ENCODE results near the gene CLSTN3. TPM values are rescaled to one million over a fixed set of nuclear protein-coding genes. Genes with fewer than 3 reads are reported as not detected.

CLSTN3 gene
- total and polyA plus RNA-seq, 2 of the 13 experiments (the other 11 are each of a cell fraction or from before 2014, with no cell fraction given): 26.2 to 94.1 TPM

DNA sequence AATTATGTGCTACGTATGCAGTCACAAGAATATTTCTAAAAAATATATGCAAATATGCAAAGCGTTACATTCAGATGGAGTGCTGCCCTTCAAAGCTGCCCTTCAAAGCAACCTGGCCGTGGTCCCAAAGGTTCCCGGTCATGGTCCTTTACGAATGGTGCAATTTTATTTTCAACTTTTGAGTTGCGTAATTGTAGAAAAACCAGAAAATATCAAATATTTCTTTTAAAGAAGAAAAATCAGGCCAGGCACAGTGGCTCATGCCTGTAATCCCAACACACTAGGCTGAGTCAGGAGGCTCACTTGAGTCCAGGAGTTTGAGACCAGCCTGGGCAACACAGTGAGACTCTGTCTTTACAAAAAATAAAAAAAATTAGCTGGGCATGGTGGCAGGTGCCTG lies 21.4 kb downstream of the CLSTN3 start:
- H3K27ac ChIP-seq (ENCODE audit: extremely low read length, insufficient read depth, low read length): no peak overlapping the region
- ChIA-PET POLR2A (no interaction called here), CTCF (ENCODE audit: low intra/inter-chr PET ratio, low total read pairs) (no interaction called here)
- no TSS peak for BruUV-seq (replicated peaks)
- TF ChIP-seq GZF1 (CRISPR knock-in tag; IDR thresholded peaks at IDR 0.05): no peak
- no peak for TF ChIP-seq ZNF629 (CRISPR knock-in tag; conservative IDR thresholded peaks at IDR 0.05)
- peak; percentile 52 for TF ChIP-seq CEBPB (IDR thresholded peaks at IDR 0.05; ENCODE audit: borderline replicate concordance, low read depth, low read length)
- H3K9ac ChIP-seq (ENCODE audit: insufficient read depth, low read depth, low read length): no peak overlapping the region
- DNase-seq (ENCODE audit: low spot score) (no peak), FAIRE-seq (no peak), ATAC-seq (no peak)
- no peaks in the 10 kb centered on the region for H3K9me3 ChIP-seq (ENCODE audit: low read length)
- no peak overlapping the region for H3K4me3 ChIP-seq (replicated peaks in 1 of 3; ENCODE audit: insufficient read depth in 1 of 3, low read depth in 2 of 3, low read length in 3 of 3)
- in situ Hi-C loops (cut with HindIII; ENCODE audit: extremely low pct_ligation_motif_present, low pct_unique_long_range_greater_than_20kb): no loop called here
- H3K79me2 ChIP-seq (ENCODE audit: insufficient read depth, low read length): no peaks in the 10 kb centered on the region
- H2AFZ ChIP-seq (ENCODE audit: low read length): no peak overlapping the region
- H4K20me1 ChIP-seq (ENCODE audit: insufficient read depth, low read length): no peaks in the 10 kb centered on the region
- H3K27me3 ChIP-seq (ENCODE audit: control insufficient read depth in 1 of 2, insufficient read depth in 2 of 2, low read length in 2 of 2): no peaks in the 10 kb centered on the region
- WGBS (ENCODE audit: low lambda C conversion rate): 97% methylated on average over 6 of the region's 6 CpGs
- intact Hi-C loops (cut with micrococcal nuclease; ENCODE audit: unreplicated experiment): no loop called here
- peaks cover 32 to 61% of the 10 kb centered on the region in 2 experiments; a peak in 4 of 5 replicates for H3K36me3 ChIP-seq (replicated peaks in 1 of 2; ENCODE audit: control insufficient read depth in 1 of 2, insufficient read depth in 2 of 2, low read length in 2 of 2)
- H3K4me1 ChIP-seq (ENCODE audit: insufficient read depth, low read length): no peaks in the 10 kb centered on the region; the same call in 1 of the 2 replicates
- H3K4me2 ChIP-seq (ENCODE audit: low read depth, low read length): no peak overlapping the region

- ATAC-seq: no peak
These were observed 22.6 kb downstream of the CLSTN3 start for GRCh38 chr12:7152818-7153217.

More at GRCh38 chr12:7152818-7153217, 22.6 kb downstream of the CLSTN3 start:
- no peak overlapping the region for H3K4me2 ChIP-seq (ENCODE audit: low read depth, low read length)
- H3K79me2 ChIP-seq (ENCODE audit: insufficient read depth, low read length): no peaks in the 10 kb centered on the region
- no TSS peak for BruUV-seq (replicated peaks)
- in situ Hi-C loops (cut with HindIII; ENCODE audit: extremely low pct_ligation_motif_present, low pct_unique_long_range_greater_than_20kb) (no loop called here), intact Hi-C loops (cut with micrococcal nuclease; ENCODE audit: unreplicated experiment) (no loop called here)
- no peak overlapping the region for H3K4me3 ChIP-seq (replicated peaks in 1 of 3; ENCODE audit: insufficient read depth in 1 of 3, low read depth in 2 of 3, low read length in 3 of 3)
- H2AFZ ChIP-seq (ENCODE audit: low read length): no peak overlapping the region
- H3K36me3 ChIP-seq (replicated peaks in 1 of 2; ENCODE audit: control insufficient read depth in 1 of 2, insufficient read depth in 2 of 2, low read length in 2 of 2): peaks cover 36 to 56% of the 10 kb centered on the region in 2 experiments; a peak in 4 of 5 replicates
- DNase-seq (ENCODE audit: low spot score) (no peak), FAIRE-seq (no peak)
- H3K9me3 ChIP-seq (ENCODE audit: low read length): no peaks in the 10 kb centered on the region
- no peak for TF ChIP-seq MBNL3 (CRISPR knock-in tag; conservative IDR thresholded peaks at IDR 0.05)
- CTCF ChIA-PET (ENCODE audit: low intra/inter-chr PET ratio, low total read pairs): no interaction called here
- H3K27me3 ChIP-seq (ENCODE audit: control insufficient read depth in 1 of 2, insufficient read depth in 2 of 2, low read length in 2 of 2): no peaks in the 10 kb centered on the region
- H3K9ac ChIP-seq (ENCODE audit: insufficient read depth, low read depth, low read length): no peak overlapping the region
- 98% methylated on average over 4 of the region's 4 CpGs for WGBS (ENCODE audit: low lambda C conversion rate)
- no peaks in the 10 kb centered on the region for H3K4me1 ChIP-seq (ENCODE audit: insufficient read depth, low read length)
- H4K20me1 ChIP-seq (ENCODE audit: insufficient read depth, low read length): no peaks in the 10 kb centered on the region
- H3K27ac ChIP-seq (ENCODE audit: extremely low read length, insufficient read depth, low read length): no peak overlapping the region
- POLR2A ChIA-PET: interaction anchor here (0.6 kb wide), 1 partner anchor 808 kb away, joined by 3 read pairs; no protein-coding TSS in a partner anchor

All from HepG2 (cell line).